Kidney epithelial cell (primary cell): Measurements from ENCODE around the gene TTC39B. TPM values are rescaled to one million over a fixed set of nuclear protein-coding genes. Genes with fewer than 3 reads are reported as not detected.

ENCODE experiments used
- DNase-seq: peaks from one replicate; pipeline ENCODE4 v3.0.0-alpha.2; 2010; ENCODE audit warnings: low read depth
- H3K27me3 ChIP-seq: 2 replicates; pipeline ENCODE4 v1.6.0; 2011; ENCODE audit warnings: low read length; ENCODE audit not compliant: control insufficient read depth, insufficient read depth
- H3K36me3 ChIP-seq: 2 replicates; pipeline ENCODE4 v1.5.1; 2011; ENCODE audit warnings: low read length; ENCODE audit not compliant: control insufficient read depth, insufficient read depth
- H3K4me3 ChIP-seq: 2 replicates; pipeline ENCODE4 v1.5.1; 2011; ENCODE audit warnings: low read depth, mild to moderate bottlenecking, control low read depth, low read length
- total RNA-seq: library from RNA; depleted of rRNA; stranded (reverse); fragments of >200 nt; gene quantifications from 2 replicates; pipeline ENCODE4 v1.2.3, GENCODE V29; 2015
- TF ChIP-seq, protein P1 (sequence below): IDR thresholded peaks from 2 replicates; pipeline ENCODE4 v1.5.1; 2011; ENCODE audit warnings: mild to moderate bottlenecking, moderate library complexity, low read length, control low read depth, inconsistent platforms; ENCODE audit not compliant: insufficient read depth, poor library complexity, severe bottlenecking

Gene TTC39B
- total RNA-seq, 1 donor from 2014 or later: 10.6 TPM

DNA sequence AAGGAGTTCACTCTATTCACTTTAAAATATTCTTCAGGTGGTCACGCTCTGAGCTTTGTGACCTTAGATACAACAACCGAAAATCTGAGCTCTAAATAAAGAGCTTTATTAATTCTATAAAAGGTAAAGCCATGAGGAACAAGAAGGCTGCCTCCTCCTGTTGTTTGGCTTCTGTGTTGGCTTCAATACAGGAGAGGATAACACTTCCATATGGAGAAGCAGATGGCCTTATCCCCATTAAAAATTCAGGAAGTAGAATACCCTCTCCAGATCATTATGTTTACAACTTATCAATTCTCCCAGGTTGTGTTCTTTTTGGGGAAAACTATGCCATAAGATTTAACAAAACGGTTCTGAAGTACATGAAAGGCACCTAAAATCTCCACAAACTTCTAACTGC lies 128.4 kb downstream of the TTC39B start:
- no peaks in the 10 kb centered on the region for H3K36me3 ChIP-seq
- TF ChIP-seq, protein P1, sequence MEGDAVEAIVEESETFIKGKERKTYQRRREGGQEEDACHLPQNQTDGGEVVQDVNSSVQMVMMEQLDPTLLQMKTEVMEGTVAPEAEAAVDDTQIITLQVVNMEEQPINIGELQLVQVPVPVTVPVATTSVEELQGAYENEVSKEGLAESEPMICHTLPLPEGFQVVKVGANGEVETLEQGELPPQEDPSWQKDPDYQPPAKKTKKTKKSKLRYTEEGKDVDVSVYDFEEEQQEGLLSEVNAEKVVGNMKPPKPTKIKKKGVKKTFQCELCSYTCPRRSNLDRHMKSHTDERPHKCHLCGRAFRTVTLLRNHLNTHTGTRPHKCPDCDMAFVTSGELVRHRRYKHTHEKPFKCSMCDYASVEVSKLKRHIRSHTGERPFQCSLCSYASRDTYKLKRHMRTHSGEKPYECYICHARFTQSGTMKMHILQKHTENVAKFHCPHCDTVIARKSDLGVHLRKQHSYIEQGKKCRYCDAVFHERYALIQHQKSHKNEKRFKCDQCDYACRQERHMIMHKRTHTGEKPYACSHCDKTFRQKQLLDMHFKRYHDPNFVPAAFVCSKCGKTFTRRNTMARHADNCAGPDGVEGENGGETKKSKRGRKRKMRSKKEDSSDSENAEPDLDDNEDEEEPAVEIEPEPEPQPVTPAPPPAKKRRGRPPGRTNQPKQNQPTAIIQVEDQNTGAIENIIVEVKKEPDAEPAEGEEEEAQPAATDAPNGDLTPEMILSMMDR: no peak
- no peak for DNase-seq
- no peak overlapping the region for H3K4me3 ChIP-seq
- H3K27me3 ChIP-seq: no peaks in the 10 kb centered on the region

DNA sequence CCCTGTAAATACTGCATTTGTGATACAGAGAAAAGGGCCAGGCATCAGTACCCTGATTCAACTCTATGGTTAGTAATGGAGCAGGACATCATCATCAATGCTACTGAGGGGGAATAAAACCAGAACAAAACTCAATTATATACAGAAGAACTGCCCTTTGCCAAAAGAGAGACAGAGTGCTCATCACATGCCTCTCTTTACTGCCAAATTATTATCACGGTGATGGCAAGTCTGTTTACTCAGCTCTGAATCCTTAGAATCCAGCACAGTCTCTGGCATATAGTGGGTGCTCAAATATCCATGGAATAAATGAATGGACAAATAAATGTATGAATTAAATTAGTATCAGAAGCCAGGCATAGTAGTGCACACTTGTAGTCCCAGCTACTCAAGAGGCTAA lies 130.2 kb downstream of the TTC39B start:
- TF ChIP-seq, protein P1: no peak
- no peak overlapping the region for H3K4me3 ChIP-seq
- H3K27me3 ChIP-seq: no peaks in the 10 kb centered on the region
- no peak for DNase-seq
- H3K36me3 ChIP-seq: no peaks in the 10 kb centered on the region

- DNase-seq: no peak
- TF ChIP-seq, protein P1: no peak
- no peak overlapping the region for H3K4me3 ChIP-seq
- no peaks in the 10 kb centered on the region for H3K27me3 ChIP-seq
- H3K36me3 ChIP-seq: no peaks in the 10 kb centered on the region
These were observed 143.1 kb downstream of the TTC39B start for GRCh38 chr9:15163931-15164330.

DNA sequence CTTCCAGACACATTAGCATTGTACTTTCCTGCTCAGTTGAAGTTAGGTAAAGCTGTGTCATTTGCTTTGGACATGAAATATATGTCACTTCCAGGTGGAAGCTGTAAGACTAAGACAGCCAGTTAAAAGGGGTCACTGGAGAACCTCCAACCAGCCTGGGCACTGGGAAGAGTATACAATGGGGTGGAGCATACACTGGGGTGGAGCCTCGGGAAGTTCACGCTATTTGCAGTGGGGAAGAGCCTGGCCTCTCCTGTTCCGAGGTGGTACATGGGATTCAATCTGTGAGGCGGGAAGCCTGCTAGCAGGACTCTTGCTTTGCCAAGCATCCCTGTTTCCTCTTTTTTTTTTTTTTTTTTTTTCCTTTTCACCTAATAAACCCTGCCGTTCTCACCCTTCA lies 145.3 kb downstream of the TTC39B start:
- TF ChIP-seq, protein P1: no peak
- H3K36me3 ChIP-seq: no peaks in the 10 kb centered on the region
- DNase-seq: no peak
- H3K27me3 ChIP-seq: no peaks in the 10 kb centered on the region
- H3K4me3 ChIP-seq: no peak overlapping the region

GRCh38 chr9:15160673-15161072 lies 146.3 kb downstream of the TTC39B start:
- DNase-seq: no peak
- TF ChIP-seq, protein P1: no peak
- Histone ChIP-seq H3K4me3 (no peak overlapping the region), H3K27me3 (no peaks in the 10 kb centered on the region), H3K36me3 (no peaks in the 10 kb centered on the region)

GRCh38 chr9:15158064-15158463 lies 149.0 kb downstream of the TTC39B start:
- H3K27me3 ChIP-seq: no peaks in the 10 kb centered on the region
- no peak overlapping the region for H3K4me3 ChIP-seq
- DNase-seq: no peak
- TF ChIP-seq, protein P1: no peak
- no peaks in the 10 kb centered on the region for H3K36me3 ChIP-seq
